T-helper 2 cell treated with Interferon-gamma antibody and Interleukin-4, amounts not matched to agents 5 μg/mL and 100 μg/mL, for 36 hours (primary cell): Measurements from ENCODE around the gene CDIP1.

Source experiments
- DNase-seq: peaks from one replicate; pipeline ENCODE4 v3.0.0; 2021; ENCODE audit warnings: low spot score
- H3K27ac Mint-ChIP-seq: one replicate; pipeline ENCODE4 v1.8.0; 2021; ENCODE audit warnings: mild to moderate bottlenecking, mixed read lengths
- H3K27me3 Mint-ChIP-seq: one replicate; pipeline ENCODE4 v1.8.0; 2021; ENCODE audit warnings: low read depth, mixed read lengths
- H3K36me3 Mint-ChIP-seq: one replicate; pipeline ENCODE4 v1.8.0; 2021; ENCODE audit warnings: low read depth, mixed read lengths
- H3K4me1 Mint-ChIP-seq: one replicate; pipeline ENCODE4 v1.8.0; 2021; ENCODE audit warnings: low read depth, mixed read lengths
- H3K4me3 Mint-ChIP-seq: one replicate; pipeline ENCODE4 v1.8.0; 2022; ENCODE audit warnings: mild to moderate bottlenecking, moderate library complexity, mixed read lengths
- H3K9me3 Mint-ChIP-seq: one replicate; pipeline ENCODE4 v1.8.0; 2021; ENCODE audit warnings: mixed read lengths

The CDIP1 gene

GRCh38 chr16:4500272-4500671, 38.3 kb downstream of the CDIP1 start:
- peaks cover 57% of the 10 kb centered on the region for H3K4me1 Mint-ChIP-seq
- no peak overlapping the region for H3K27ac Mint-ChIP-seq
- H3K4me3 Mint-ChIP-seq, result no peak overlapping the region
- no peak for DNase-seq
- H3K36me3 Mint-ChIP-seq, result peaks cover 28% of the 10 kb centered on the region
- H3K9me3 Mint-ChIP-seq, result no peaks in the 10 kb centered on the region
- H3K27me3 Mint-ChIP-seq, result no peaks in the 10 kb centered on the region

GRCh38 chr16:4499196-4499555, 39.4 kb downstream of the CDIP1 start:
- H3K27ac Mint-ChIP-seq, result no peak overlapping the region
- no peak for DNase-seq

GRCh38 chr16:4498546-4499195, 39.9 kb downstream of the CDIP1 start:
- Mint-ChIP-seq H3K4me3 (no peak overlapping the region), H3K9me3 (no peaks in the 10 kb centered on the region), H3K27ac (peak overlapping the region; percentile 15), H3K27me3 (no peaks in the 10 kb centered on the region), H3K4me1 (peaks cover 58% of the 10 kb centered on the region), H3K36me3 (peaks cover 28% of the 10 kb centered on the region)
- no peak for DNase-seq

More at GRCh38 chr16:4499196-4499555, 39.4 kb downstream of the CDIP1 start:
- Mint-ChIP-seq H3K4me3 (no peak overlapping the region), H3K4me1 (peaks cover 59% of the 10 kb centered on the region), H3K36me3 (peaks cover 30% of the 10 kb centered on the region), H3K9me3 (no peaks in the 10 kb centered on the region), H3K27me3 (no peaks in the 10 kb centered on the region)

- no peak for DNase-seq
- no peak overlapping the region for H3K4me3 Mint-ChIP-seq
- H3K4me1 Mint-ChIP-seq, result peaks cover 44% of the 10 kb centered on the region
- H3K27me3 Mint-ChIP-seq, result no peaks in the 10 kb centered on the region
- no peaks in the 10 kb centered on the region for H3K9me3 Mint-ChIP-seq
- no peak overlapping the region for H3K27ac Mint-ChIP-seq
- peaks cover 30% of the 10 kb centered on the region for H3K36me3 Mint-ChIP-seq
Measured at GRCh38 chr16:4496305-4496704, 42.3 kb downstream of the CDIP1 start.

- H3K9me3 Mint-ChIP-seq, result no peaks in the 10 kb centered on the region
- no peak for DNase-seq
- no peak overlapping the region for H3K27ac Mint-ChIP-seq
- peaks cover 42% of the 10 kb centered on the region for H3K4me1 Mint-ChIP-seq
- no peaks in the 10 kb centered on the region for H3K27me3 Mint-ChIP-seq
- H3K36me3 Mint-ChIP-seq, result peaks cover 33% of the 10 kb centered on the region
- H3K4me3 Mint-ChIP-seq, result no peak overlapping the region
Measured at GRCh38 chr16:4495766-4496165, 42.8 kb downstream of the CDIP1 start.

GRCh38 chr16:4494746-4495490, 43.7 kb downstream of the CDIP1 start:
- peaks cover 44% of the 10 kb centered on the region for H3K4me1 Mint-ChIP-seq
- peak overlapping the region; percentile 41 for H3K27ac Mint-ChIP-seq
- H3K4me3 Mint-ChIP-seq, result no peak overlapping the region
- H3K36me3 Mint-ChIP-seq, result peaks cover 41% of the 10 kb centered on the region
- no peaks in the 10 kb centered on the region for H3K9me3 Mint-ChIP-seq
- H3K27me3 Mint-ChIP-seq, result no peaks in the 10 kb centered on the region
- DNase-seq, result no peak

- Mint-ChIP-seq H3K9me3 (no peaks in the 10 kb centered on the region), H3K27ac (no peak overlapping the region), H3K4me1 (peaks cover 48% of the 10 kb centered on the region), H3K36me3 (peaks cover 41% of the 10 kb centered on the region), H3K27me3 (no peaks in the 10 kb centered on the region), H3K4me3 (no peak overlapping the region)
- DNase-seq, result no peak
Measured at GRCh38 chr16:4491898-4492297, 46.7 kb downstream of the CDIP1 start.

- no peaks in the 10 kb centered on the region for H3K9me3 Mint-ChIP-seq
- H3K4me3 Mint-ChIP-seq, result peak overlapping the region; percentile 79
- H3K4me1 Mint-ChIP-seq, result peaks cover 40% of the 10 kb centered on the region
- peaks cover 46% of the 10 kb centered on the region for H3K36me3 Mint-ChIP-seq
- DNase-seq, result no peak
- H3K27ac Mint-ChIP-seq, result peak overlapping the region; percentile 96
- no peaks in the 10 kb centered on the region for H3K27me3 Mint-ChIP-seq
Measured at GRCh38 chr16:4489030-4489429, 49.5 kb downstream of the CDIP1 start.

GRCh38 chr16:4488499-4488967, 50.0 kb downstream of the CDIP1 start:
- Mint-ChIP-seq H3K36me3 (peaks cover 50% of the 10 kb centered on the region), H3K4me1 (peaks cover 37% of the 10 kb centered on the region), H3K27me3 (no peaks in the 10 kb centered on the region), H3K4me3 (peak overlapping the region; percentile 79), H3K9me3 (no peaks in the 10 kb centered on the region), H3K27ac (peak overlapping the region; percentile 96)
- DNase-seq, result no peak

- Mint-ChIP-seq H3K4me1 (peaks cover 35% of the 10 kb centered on the region), H3K9me3 (no peaks in the 10 kb centered on the region), H3K27ac (peak overlapping the region; percentile 96), H3K4me3 (peak overlapping the region; percentile 79), H3K36me3 (peaks cover 53% of the 10 kb centered on the region), H3K27me3 (no peaks in the 10 kb centered on the region)
- DNase-seq, result no peak
Measured at GRCh38 chr16:4487955-4488498, 50.5 kb downstream of the CDIP1 start.

- DNase-seq, result no peak
- H3K4me3 Mint-ChIP-seq, result peak overlapping the region; percentile 35
- H3K27me3 Mint-ChIP-seq, result no peaks in the 10 kb centered on the region
- peaks cover 48% of the 10 kb centered on the region for H3K4me1 Mint-ChIP-seq
- peaks cover 58% of the 10 kb centered on the region for H3K36me3 Mint-ChIP-seq
- H3K27ac Mint-ChIP-seq, result peak overlapping the region; percentile 96
- no peaks in the 10 kb centered on the region for H3K9me3 Mint-ChIP-seq
Measured at GRCh38 chr16:4486126-4486893, 52.3 kb downstream of the CDIP1 start.

- H3K36me3 Mint-ChIP-seq, result peaks cover 44% of the 10 kb centered on the region
- peak overlapping the region; percentile 71 for H3K27ac Mint-ChIP-seq
- H3K4me1 Mint-ChIP-seq, result peaks cover 35% of the 10 kb centered on the region
Measured at GRCh38 chr16:4481963-4482362, 56.6 kb downstream of the CDIP1 start.

GRCh38 chr16:4481526-4481925, 57.0 kb downstream of the CDIP1 start:
- H3K4me3 Mint-ChIP-seq, result peak overlapping the region; percentile 47
- DNase-seq, result no peak
- H3K27ac Mint-ChIP-seq, result peak overlapping the region; percentile 71
- no peaks in the 10 kb centered on the region for H3K9me3 Mint-ChIP-seq
- peaks cover 35% of the 10 kb centered on the region for H3K4me1 Mint-ChIP-seq
- peaks cover 41% of the 10 kb centered on the region for H3K36me3 Mint-ChIP-seq
- no peaks in the 10 kb centered on the region for H3K27me3 Mint-ChIP-seq

More at GRCh38 chr16:4481963-4482362, 56.6 kb downstream of the CDIP1 start:
- Mint-ChIP-seq H3K4me3 (no peak overlapping the region), H3K27me3 (no peaks in the 10 kb centered on the region), H3K9me3 (no peaks in the 10 kb centered on the region)
- DNase-seq, result no peak

- Mint-ChIP-seq H3K36me3 (peaks cover 27% of the 10 kb centered on the region), H3K4me3 (peak overlapping the region; percentile 75), H3K9me3 (no peaks in the 10 kb centered on the region), H3K4me1 (peaks cover 36% of the 10 kb centered on the region), H3K27ac (peak overlapping the region; percentile 81), H3K27me3 (no peaks in the 10 kb centered on the region)
- DNase-seq, result peak; percentile 18
Measured at GRCh38 chr16:4477966-4478365, 60.6 kb downstream of the CDIP1 start.
